NOMO-1 (cell line): Measurements from ENCODE around the gene RGS6.

Experiments
- DNase-seq, 2 experiments: peaks; one replicate each; lab custom pipeline; 2025; ENCODE audit not compliant: unreplicated experiment in 2 of 2; lab: John Stamatoyannopoulos, UW

RGS6 gene

GRCh38 chr14:72560889-72561493 is 628.8 kb downstream of the RGS6 start:
- DNase-seq: no peak

DNA sequence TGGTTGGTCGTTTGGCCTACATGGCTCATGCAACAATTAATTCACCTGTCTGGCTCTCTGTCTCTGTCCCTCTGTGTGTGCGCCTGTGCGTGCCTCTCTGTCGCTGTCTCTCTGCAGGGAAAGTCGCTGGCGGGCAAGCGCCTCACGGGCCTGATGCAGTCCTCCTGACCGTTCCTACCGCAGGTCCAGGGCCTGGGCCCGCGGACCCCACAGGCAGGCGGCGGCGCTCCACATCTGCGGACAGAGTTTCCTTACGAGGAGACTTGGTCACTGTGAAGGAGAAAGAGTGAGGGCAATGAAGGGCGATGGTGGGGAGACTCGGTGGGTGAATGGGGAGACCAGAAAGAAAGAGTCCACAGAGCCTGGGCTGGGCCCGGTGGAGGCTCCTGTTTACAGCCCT is 630.1 kb downstream of the RGS6 start:
- DNase-seq: no peak

- no peak for DNase-seq
Measured at GRCh38 chr14:72563676-72564075, 631.4 kb downstream of the RGS6 start.

DNA sequence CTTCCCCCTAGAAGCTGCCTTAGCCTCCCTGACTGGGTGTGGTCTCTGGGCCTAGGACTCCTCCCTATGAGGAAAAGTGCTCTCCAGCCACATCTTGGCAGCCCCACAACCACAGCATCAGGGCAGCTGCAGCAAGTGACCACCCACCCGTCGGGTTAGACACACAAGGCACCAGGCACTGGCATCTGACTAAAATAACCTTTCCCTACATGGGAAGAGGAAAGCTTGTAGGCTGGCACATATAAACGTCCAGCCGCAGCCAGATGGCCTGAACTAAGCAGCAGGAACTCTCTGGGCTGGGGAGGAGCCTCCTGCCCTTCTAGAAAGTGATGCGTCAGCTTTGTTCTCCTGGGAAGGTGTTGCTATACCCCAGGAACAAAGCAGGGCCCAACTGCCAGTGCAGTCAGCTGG is 632.9 kb downstream of the RGS6 start:
- no peak for DNase-seq

- DNase-seq: no peak
Measured at GRCh38 chr14:72565917-72566316, 633.7 kb downstream of the RGS6 start.

GRCh38 chr14:72567226-72567625 is 635.0 kb downstream of the RGS6 start:
- DNase-seq: no peak

DNA sequence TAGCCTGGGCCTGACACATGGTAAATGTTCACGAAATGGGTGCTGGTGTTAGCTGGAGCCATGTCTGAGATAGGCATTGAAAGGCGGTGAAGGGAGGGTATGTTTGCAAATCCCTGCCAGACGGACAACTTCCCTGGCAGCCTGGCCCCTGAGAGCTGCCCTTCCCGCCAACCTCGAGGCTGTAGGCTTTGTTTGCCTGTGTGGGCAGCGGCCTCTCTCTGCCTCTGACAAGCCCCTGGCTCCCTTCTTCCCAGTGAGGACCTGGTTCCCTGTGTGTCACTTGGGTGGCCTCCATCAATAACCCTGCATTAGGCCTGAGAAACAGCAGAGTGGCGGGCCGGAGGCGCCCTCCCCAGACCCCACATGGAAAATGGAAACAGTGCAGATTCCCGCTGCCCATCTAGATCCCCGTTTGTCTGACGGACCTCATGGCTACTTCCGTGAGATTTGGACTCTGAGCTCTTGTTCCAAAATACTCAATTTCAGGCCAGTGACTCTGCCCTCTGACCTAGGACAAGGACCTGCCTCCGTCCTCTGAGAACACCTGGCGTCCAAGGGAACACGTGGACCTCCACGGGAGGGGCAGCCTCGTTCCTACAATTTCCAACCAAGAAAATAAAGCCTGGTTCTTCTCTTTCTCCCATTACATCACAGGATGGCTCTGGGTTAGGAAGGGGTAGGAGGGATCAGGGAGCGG is 636.2 kb downstream of the RGS6 start:
- no peak for DNase-seq

DNA sequence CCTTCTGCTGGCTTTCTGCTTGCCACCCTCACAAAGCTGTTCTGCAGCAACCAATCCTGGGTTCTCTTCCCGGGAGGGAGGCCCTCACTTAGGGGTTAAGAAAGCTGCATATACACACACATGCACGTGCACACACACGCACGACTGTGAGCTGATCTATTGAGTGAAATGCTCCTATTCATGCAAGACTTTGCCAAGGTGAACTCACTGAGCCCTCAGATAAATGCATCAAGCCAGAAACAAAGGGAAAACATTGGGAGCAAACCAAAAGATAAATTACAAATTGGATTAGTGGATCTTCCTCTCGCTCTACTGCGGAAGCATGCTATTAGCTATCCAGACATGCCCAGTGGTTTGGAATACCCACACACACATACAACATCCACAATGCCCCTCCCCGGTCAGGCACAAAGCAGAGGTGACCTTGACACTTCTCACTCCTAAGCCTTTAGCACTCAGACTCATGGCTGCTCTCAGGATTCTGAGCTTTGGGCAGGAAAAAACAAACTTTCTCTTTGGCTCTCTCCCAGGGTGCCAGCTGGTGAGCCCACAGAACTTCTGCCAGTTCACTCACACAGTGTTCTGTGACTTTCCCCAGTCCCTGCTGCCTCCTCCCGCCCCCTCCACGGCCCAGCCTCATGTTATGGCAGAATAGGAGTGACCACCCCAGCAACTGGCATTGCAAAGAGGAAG is 641.6 kb downstream of the RGS6 start:
- no peak for DNase-seq

GRCh38 chr14:72574715-72575114 is 642.5 kb downstream of the RGS6 start:
- DNase-seq: no peak

GRCh38 chr14:72576258-72576657 is 644.0 kb downstream of the RGS6 start:
- no peak for DNase-seq

DNA sequence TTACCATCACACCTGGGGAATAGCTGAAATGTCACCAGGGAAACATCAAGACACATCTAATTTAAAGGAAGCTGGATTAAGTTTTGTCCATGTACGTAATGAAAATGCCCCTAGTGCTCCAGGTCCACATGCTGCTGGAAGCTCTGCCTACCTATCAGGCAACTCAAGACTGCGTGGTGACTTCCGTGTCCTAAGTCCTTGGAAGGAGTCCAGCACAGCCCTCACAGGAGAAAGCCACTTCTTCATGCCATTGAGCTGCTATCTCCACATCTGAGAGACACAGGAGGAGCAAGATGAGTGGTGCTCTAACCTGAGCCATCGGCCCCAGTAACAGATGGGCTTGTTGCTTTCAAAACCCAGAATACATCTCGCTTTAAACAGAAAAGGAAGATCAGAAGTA is 645.3 kb downstream of the RGS6 start:
- no peak for DNase-seq

DNA sequence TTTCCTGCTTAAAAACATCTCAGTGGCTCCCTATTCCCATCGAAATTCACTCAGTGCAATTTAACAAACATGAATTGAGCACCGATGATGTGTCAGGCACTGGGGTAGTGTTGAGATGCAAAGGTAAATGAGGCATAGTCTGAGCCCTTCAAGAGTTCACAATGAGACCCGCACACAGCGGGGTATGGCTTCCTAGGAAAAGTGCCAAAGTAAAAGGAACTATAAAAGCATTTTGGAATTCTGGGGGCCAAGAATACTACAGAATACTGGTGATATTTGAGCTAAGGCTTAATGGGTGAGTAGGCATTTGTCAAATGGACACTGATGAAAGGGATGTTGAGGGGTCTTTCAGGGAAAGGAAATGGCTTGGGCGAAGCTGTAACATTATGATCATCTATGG is 646.3 kb downstream of the RGS6 start:
- DNase-seq: no peak

DNA sequence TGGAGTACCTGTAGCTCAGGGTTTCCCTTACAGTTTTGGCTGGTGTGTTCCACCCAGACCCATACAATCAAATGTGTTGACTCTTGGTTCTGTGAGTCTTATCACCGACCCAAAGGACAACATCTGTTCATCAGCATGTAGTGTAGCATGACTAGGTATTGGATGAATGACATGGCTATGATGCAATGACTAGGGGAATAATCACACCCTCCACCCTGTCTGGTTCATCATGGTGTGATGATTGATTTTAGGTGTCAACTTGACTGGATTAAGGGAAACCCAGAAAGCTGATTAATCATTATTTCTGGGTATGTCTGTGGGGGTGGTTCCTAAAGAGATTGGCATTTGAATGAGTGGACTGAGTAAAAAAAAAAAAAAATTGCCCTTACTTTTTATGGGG is 650.4 kb downstream of the RGS6 start:
- DNase-seq: no peak

- DNase-seq: no peak
Measured at GRCh38 chr14:72583316-72584272, 651.4 kb downstream of the RGS6 start.

DNA sequence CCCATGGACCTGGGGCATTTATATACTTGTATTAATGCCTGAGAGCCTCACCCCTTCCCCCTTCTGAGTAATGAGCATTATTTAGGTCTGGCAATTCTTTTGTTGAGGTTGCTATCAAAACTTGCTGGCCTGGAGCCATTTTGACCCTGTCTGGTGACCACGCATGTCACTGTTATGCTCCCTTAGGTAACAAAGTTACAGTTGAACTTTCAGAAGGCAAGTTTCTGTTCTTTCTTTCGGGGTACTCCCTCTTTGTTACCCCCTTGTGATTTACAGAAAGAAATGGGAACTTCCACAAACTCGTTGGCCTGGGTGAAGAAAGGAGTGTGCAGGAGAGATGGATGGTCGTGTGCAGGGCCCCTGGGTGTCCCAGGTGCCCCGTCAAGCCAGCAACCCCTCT is 656.3 kb downstream of the RGS6 start:
- DNase-seq: no peak

DNA sequence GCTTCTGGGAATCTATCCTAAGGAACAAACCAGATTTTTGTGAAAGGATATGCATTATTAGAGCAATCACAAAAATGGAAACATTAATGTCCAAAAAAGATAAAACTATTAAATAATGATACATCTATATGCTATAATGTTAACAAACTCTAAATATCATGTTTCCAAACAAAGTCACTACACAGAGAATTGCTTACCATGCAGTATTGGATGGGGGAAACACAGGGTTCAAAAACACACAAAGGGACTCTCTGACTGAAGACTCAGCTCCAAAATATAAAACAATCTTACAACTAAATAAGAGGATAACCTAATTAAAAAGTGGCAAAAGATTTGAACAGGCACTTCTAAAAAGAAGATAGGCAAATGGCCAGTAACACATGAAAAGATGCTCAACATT is 657.4 kb downstream of the RGS6 start:
- DNase-seq: no peak

- no peak for DNase-seq
Measured at GRCh38 chr14:72590577-72590976, 658.3 kb downstream of the RGS6 start.

- DNase-seq: no peak
Measured at GRCh38 chr14:72591391-72591790, 659.2 kb downstream of the RGS6 start.

GRCh38 chr14:72594099-72594901 is 662.1 kb downstream of the RGS6 start:
- peak in 1 of 2 experiments; percentile 23 for DNase-seq

GRCh38 chr14:72595152-72595862 is 663.1 kb downstream of the RGS6 start:
- DNase-seq: no peak
